HEK293 (cell line): Measurements from ENCODE around the gene PPM1L.

ENCODE experiments used
- CTCF ChIA-PET: fragments of 350-600 bp; formaldehyde crosslinking; extraction: SDS; loops from one replicate; lab custom pipeline; 2021; ENCODE audit warnings: antibody characterized with exemption; lab: Yijun Ruan, JAX
- POLR2A ChIA-PET: fragments of 300-600 bp; formaldehyde crosslinking; extraction: SDS; loops from one replicate; lab custom pipeline; 2020; ENCODE audit warnings: antibody characterized with exemption, inconsistent platforms; lab: Yijun Ruan, JAX
- H3K27ac ChIP-seq: fragments of 200-500 bp; sonication (Bioruptor generic); 2 replicates; pipeline ENCODE4 v1.5.1; 2014; ENCODE audit warnings: low read depth, low read length, control low read depth, inconsistent platforms; ENCODE audit errors: extremely low read depth
- H3K36me3 ChIP-seq, 2 experiments: fragments of 200-500 bp in 1 of 2; sonication (Bioruptor generic) in 1 of 2; 1 replicate in 1 of 2; 2 replicates in 1 of 2; pipeline ENCODE4 v1.5.1; 2014 to 2017; ENCODE audit warnings: inconsistent platforms in 2 of 2, low read length in 2 of 2; ENCODE audit not compliant: control insufficient read depth in 2 of 2, insufficient read depth in 1 of 2
- H3K4me1 ChIP-seq: fragments of 200-500 bp; sonication (Bioruptor generic); 2 replicates; pipeline ENCODE4 v1.5.1; 2014; ENCODE audit warnings: mild to moderate bottlenecking, low read length, inconsistent platforms; ENCODE audit not compliant: control insufficient read depth, insufficient read depth
- H3K4me3 ChIP-seq: 2 replicates; pipeline ENCODE4 v1.5.1; 2011; ENCODE audit warnings: low read depth, mild to moderate bottlenecking, control low read depth, low read length, moderate library complexity
- H3K9me3 ChIP-seq: fragments of 200-500 bp; sonication (Bioruptor generic); 2 replicates; pipeline ENCODE4 v1.5.1; 2014; ENCODE audit warnings: low read depth, low read length, inconsistent platforms; ENCODE audit not compliant: control insufficient read depth, insufficient read depth
- BCL11A ChIP-seq: fragments of 450-650 bp; formaldehyde crosslinking; IDR thresholded peaks from 2 replicates; pipeline ENCODE4 v1.5.1; 2016; ENCODE audit warnings: low read depth, missing biosample characterization, missing genetic modification characterization
- IKZF3 ChIP-seq: fragments of 450-650 bp; IDR thresholded peaks from 2 replicates; pipeline ENCODE4 v1.5.0; 2018; ENCODE audit warnings: missing biosample characterization, mild to moderate bottlenecking, missing genetic modification characterization, moderate library complexity
- KLF16 ChIP-seq: fragments of 450-650 bp; formaldehyde crosslinking; IDR thresholded peaks from 2 replicates; pipeline ENCODE4 v1.5.1; 2017; ENCODE audit warnings: missing biosample characterization, missing genetic modification characterization
- KLF7 ChIP-seq: fragments of 450-650 bp; formaldehyde crosslinking; IDR thresholded peaks from 2 replicates; pipeline ENCODE4 v1.5.1; 2016; ENCODE audit warnings: missing biosample characterization, missing genetic modification characterization, borderline replicate concordance
- SCRT2 ChIP-seq: fragments of 450-650 bp; formaldehyde crosslinking; IDR thresholded peaks from 2 replicates; pipeline ENCODE4 v1.5.1; 2016; ENCODE audit warnings: missing biosample characterization, missing genetic modification characterization
- SP2 ChIP-seq: fragments of 450-650 bp; formaldehyde crosslinking; IDR thresholded peaks from 2 replicates; pipeline ENCODE4 v1.5.1; 2016; ENCODE audit warnings: missing biosample characterization, missing genetic modification characterization
- ZBTB48 ChIP-seq: fragments of 450-650 bp; formaldehyde crosslinking; IDR thresholded peaks from 2 replicates; pipeline ENCODE4 v1.5.1; 2016; ENCODE audit warnings: missing biosample characterization, missing genetic modification characterization
- ZNF114 ChIP-seq: fragments of 450-650 bp; formaldehyde crosslinking; IDR thresholded peaks from 2 replicates; pipeline ENCODE4 v1.5.0; 2017; ENCODE audit warnings: missing biosample characterization, missing genetic modification characterization
- ZNF132 ChIP-seq: fragments of 450-650 bp; formaldehyde crosslinking; IDR thresholded peaks from 2 replicates; pipeline ENCODE4 v1.5.1; 2017; ENCODE audit warnings: missing biosample characterization, missing genetic modification characterization, borderline replicate concordance
- ZNF174 ChIP-seq: fragments of 450-650 bp; formaldehyde crosslinking; IDR thresholded peaks from 2 replicates; pipeline ENCODE4 v1.5.0; 2017; ENCODE audit warnings: missing biosample characterization, mild to moderate bottlenecking, missing genetic modification characterization
- ZNF292 ChIP-seq: fragments of 450-650 bp; formaldehyde crosslinking; IDR thresholded peaks from 2 replicates; pipeline ENCODE4 v1.5.1; 2016; ENCODE audit warnings: low read depth, missing biosample characterization, missing genetic modification characterization, borderline replicate concordance
- ZNF302 ChIP-seq: fragments of 450-650 bp; formaldehyde crosslinking; IDR thresholded peaks from 2 replicates; pipeline ENCODE4 v1.5.1; 2016; ENCODE audit warnings: missing biosample characterization, missing genetic modification characterization, low read depth
- ZNF335 ChIP-seq: fragments of 450-650 bp; formaldehyde crosslinking; conservative IDR thresholded peaks from 2 replicates; pipeline ENCODE4 v1.5.1; 2016; ENCODE audit warnings: missing biosample characterization, missing genetic modification characterization
- ZNF48 ChIP-seq: fragments of 450-650 bp; formaldehyde crosslinking; IDR thresholded peaks from 2 replicates; pipeline ENCODE4 v1.5.1; 2016; ENCODE audit warnings: missing biosample characterization, missing genetic modification characterization
- ZNF544 ChIP-seq: fragments of 450-650 bp; formaldehyde crosslinking; IDR thresholded peaks from 2 replicates; pipeline ENCODE4 v1.5.0; 2017; ENCODE audit warnings: missing biosample characterization, missing genetic modification characterization
- ZNF548 ChIP-seq: fragments of 450-650 bp; formaldehyde crosslinking; IDR thresholded peaks from 2 replicates; pipeline ENCODE4 v1.5.1; 2016; ENCODE audit warnings: missing biosample characterization, missing genetic modification characterization
- ZNF560 ChIP-seq: fragments of 450-650 bp; formaldehyde crosslinking; IDR thresholded peaks from 2 replicates; pipeline ENCODE4 v1.5.1; 2017; ENCODE audit warnings: missing biosample characterization, missing genetic modification characterization, borderline replicate concordance
- ZNF670 ChIP-seq: fragments of 450-650 bp; formaldehyde crosslinking; IDR thresholded peaks from 2 replicates; pipeline ENCODE4 v1.5.1; 2016; ENCODE audit warnings: missing biosample characterization, missing genetic modification characterization, low read depth
- ZNF701 ChIP-seq: fragments of 450-650 bp; formaldehyde crosslinking; IDR thresholded peaks from 2 replicates; pipeline ENCODE4 v1.5.1; 2016; ENCODE audit warnings: missing biosample characterization, missing genetic modification characterization
- ZNF791 ChIP-seq: fragments of 450-650 bp; formaldehyde crosslinking; IDR thresholded peaks from 2 replicates; pipeline ENCODE4 v1.5.1; 2016; ENCODE audit warnings: missing biosample characterization, missing genetic modification characterization
- TF ChIP-seq, protein P1 (sequence below): fragments of 450-650 bp; formaldehyde crosslinking; IDR thresholded peaks from 2 replicates; pipeline ENCODE4 v1.5.1; 2016; ENCODE audit warnings: missing biosample characterization, missing genetic modification characterization
- TF ChIP-seq, protein P2 (sequence below): fragments of 450-650 bp; formaldehyde crosslinking; IDR thresholded peaks from 2 replicates; pipeline ENCODE4 v1.5.1; 2017; ENCODE audit warnings: missing biosample characterization, mild to moderate bottlenecking, missing genetic modification characterization, moderate library complexity
- TF ChIP-seq, protein P3 (sequence below): fragments of 450-650 bp; formaldehyde crosslinking; IDR thresholded peaks from 2 replicates; pipeline ENCODE4 v1.5.1; 2017; ENCODE audit warnings: missing biosample characterization, missing genetic modification characterization
- TF ChIP-seq, protein P4 (sequence below): fragments of 450-650 bp; formaldehyde crosslinking; IDR thresholded peaks from 2 replicates; pipeline ENCODE4 v1.5.1; 2017; ENCODE audit warnings: missing biosample characterization, missing genetic modification characterization

The PPM1L gene

DNA sequence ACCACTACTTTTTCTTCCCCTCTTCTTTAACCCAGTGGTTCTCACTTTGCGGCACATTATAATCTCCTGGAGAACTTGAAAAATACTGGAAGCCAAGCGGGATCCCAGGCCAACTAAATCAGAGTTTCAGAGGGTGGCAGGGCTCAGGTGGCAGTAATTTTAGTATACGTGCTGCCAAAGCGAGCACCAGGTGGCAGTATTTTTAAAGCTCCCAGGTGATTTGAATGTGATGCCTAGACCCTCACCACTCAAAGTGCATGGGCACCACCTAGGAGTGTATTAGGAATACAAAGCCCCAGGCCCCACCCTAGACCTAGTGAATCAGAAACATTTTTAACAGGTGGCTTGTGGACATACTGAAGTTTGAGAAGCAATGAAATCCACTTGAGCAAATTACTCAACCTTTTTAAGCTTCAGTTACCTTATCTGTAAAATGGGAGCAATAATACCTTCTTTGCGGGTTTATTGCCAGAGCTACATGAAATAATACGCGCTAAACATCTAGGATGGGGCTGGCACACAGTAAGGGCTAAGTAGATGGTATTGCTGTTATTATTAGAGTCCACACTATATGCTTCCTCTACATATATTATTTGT, 340.8 kb downstream of the PPM1L start:
- H3K36me3 ChIP-seq: no peaks in the 10 kb centered on the region
- no peaks in the 10 kb centered on the region for H3K4me1 ChIP-seq
- ChIA-PET CTCF (interaction anchor here (0.8 to 1.0 kb wide), 2 partner anchors 59 to 495 kb away, joined by 3 read pairs; no protein-coding TSS in a partner anchor), POLR2A (no interaction called here)
- no peak overlapping the region for H3K27ac ChIP-seq
- TF ChIP-seq, protein P1, sequence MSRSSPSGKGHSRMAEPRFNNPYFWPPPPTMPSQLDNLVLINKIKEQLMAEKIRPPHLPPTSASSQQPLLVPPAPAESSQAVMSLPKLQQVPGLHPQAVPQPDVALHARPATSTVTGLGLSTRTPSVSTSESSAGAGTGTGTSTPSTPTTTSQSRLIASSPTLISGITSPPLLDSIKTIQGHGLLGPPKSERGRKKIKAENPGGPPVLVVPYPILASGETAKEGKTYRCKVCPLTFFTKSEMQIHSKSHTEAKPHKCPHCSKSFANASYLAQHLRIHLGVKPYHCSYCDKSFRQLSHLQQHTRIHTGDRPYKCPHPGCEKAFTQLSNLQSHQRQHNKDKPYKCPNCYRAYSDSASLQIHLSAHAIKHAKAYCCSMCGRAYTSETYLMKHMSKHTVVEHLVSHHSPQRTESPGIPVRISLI: no peak
- TF ChIP-seq ZNF548 (tag by site-specific recombination): no peak
- no peak overlapping the region for H3K4me3 ChIP-seq
- no peaks in the 10 kb centered on the region for H3K9me3 ChIP-seq

DNA sequence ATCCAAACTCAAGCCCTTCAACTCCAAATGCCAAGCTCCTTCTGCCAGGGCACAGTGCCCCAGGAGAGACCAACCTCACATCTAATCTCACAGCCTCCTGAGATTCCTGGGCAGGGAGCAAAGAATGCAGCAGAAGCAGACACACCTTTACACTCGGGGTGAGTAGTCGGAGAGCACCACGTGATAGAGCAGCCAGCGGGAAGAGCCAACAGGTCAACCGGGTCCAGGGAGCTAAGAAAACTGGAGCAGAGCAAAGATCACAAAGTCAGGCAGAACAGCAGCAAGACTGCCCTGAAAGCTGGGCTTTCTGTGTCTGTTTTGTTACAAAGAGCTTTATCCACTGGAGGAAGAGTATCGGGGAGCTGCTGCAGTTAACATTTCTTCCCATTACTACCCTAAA, 345.0 kb downstream of the PPM1L start:
- Histone ChIP-seq H3K9me3 (no peaks in the 10 kb centered on the region), H3K4me1 (no peaks in the 10 kb centered on the region), H3K4me3 (no peak overlapping the region), H3K27ac (no peak overlapping the region), H3K36me3 (no peaks in the 10 kb centered on the region)
- ChIA-PET CTCF (interaction anchor here (0.5 to 1.5 kb wide), 3 partner anchors 10 to 762 kb away, joined by 3 to 8 read pairs (median 3); no protein-coding TSS in a partner anchor), POLR2A (no interaction called here)
- TF ChIP-seq ZNF701 (no peak), ZNF114 (no peak), KLF16 (tag by site-specific recombination) (no peak), BCL11A (no peak), ZNF132 (tag by site-specific recombination) (no peak), ZNF174 (tag by site-specific recombination) (no peak), SP2 (tag by site-specific recombination) (no peak), ZNF791 (tag by site-specific recombination) (no peak), ZNF544 (tag by site-specific recombination) (no peak), ZNF670 (no peak), ZNF560 (tag by site-specific recombination) (no peak), ZNF48 (tag by site-specific recombination) (no peak), ZBTB48 (tag by site-specific recombination) (no peak)
- TF ChIP-seq, protein P2, sequence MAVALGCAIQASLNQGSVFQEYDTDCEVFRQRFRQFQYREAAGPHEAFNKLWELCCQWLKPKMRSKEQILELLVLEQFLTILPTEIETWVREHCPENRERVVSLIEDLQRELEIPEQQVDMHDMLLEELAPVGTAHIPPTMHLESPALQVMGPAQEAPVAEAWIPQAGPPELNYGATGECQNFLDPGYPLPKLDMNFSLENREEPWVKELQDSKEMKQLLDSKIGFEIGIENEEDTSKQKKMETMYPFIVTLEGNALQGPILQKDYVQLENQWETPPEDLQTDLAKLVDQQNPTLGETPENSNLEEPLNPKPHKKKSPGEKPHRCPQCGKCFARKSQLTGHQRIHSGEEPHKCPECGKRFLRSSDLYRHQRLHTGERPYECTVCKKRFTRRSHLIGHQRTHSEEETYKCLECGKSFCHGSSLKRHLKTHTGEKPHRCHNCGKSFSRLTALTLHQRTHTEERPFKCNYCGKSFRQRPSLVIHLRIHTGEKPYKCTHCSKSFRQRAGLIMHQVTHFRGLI (tag by site-specific recombination): no peak
- TF ChIP-seq, protein P3, sequence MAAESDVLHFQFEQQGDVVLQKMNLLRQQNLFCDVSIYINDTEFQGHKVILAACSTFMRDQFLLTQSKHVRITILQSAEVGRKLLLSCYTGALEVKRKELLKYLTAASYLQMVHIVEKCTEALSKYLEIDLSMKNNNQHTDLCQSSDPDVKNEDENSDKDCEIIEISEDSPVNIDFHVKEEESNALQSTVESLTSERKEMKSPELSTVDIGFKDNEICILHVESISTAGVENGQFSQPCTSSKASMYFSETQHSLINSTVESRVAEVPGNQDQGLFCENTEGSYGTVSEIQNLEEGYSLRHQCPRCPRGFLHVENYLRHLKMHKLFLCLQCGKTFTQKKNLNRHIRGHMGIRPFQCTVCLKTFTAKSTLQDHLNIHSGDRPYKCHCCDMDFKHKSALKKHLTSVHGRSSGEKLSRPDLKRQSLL: no peak
- TF ChIP-seq, all 188 proteins: peak for 0

DNA sequence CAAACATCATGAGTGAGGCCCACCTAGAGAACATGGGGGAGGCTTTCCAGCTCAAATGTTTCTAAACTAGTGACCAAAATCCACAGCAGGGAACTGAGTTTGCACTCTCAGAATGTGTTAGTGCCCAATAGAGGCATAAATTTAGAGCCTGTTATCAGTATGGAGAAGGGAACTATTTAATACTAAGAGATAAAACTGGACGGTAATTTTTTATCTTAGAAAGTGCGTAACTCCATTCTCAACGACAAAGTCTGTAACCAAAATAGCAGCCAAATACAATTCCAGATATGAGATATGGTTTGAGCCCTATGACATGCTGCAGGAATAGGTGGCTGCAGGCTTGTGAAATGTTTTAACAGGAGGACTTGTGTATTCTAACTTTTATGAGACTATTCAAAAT, 345.6 kb downstream of the PPM1L start:
- Histone ChIP-seq H3K4me3 (no peak overlapping the region), H3K9me3 (no peaks in the 10 kb centered on the region), H3K36me3 (no peaks in the 10 kb centered on the region), H3K4me1 (no peaks in the 10 kb centered on the region), H3K27ac (no peak overlapping the region)
- ChIA-PET POLR2A (no interaction called here), CTCF (interaction anchor here (0.6 kb wide), 1 partner anchor 228 kb away, joined by 3 read pairs; no protein-coding TSS in a partner anchor)
- TF ChIP-seq ZNF302 (tag by site-specific recombination) (no peak), ZNF292 (tag by site-specific recombination) (no peak), IKZF3 (no peak), SCRT2 (tag by site-specific recombination) (no peak), ZNF335 (tag by site-specific recombination) (no peak), KLF7 (tag by site-specific recombination) (no peak), SP2 (tag by site-specific recombination) (no peak)
- TF ChIP-seq, protein P4, sequence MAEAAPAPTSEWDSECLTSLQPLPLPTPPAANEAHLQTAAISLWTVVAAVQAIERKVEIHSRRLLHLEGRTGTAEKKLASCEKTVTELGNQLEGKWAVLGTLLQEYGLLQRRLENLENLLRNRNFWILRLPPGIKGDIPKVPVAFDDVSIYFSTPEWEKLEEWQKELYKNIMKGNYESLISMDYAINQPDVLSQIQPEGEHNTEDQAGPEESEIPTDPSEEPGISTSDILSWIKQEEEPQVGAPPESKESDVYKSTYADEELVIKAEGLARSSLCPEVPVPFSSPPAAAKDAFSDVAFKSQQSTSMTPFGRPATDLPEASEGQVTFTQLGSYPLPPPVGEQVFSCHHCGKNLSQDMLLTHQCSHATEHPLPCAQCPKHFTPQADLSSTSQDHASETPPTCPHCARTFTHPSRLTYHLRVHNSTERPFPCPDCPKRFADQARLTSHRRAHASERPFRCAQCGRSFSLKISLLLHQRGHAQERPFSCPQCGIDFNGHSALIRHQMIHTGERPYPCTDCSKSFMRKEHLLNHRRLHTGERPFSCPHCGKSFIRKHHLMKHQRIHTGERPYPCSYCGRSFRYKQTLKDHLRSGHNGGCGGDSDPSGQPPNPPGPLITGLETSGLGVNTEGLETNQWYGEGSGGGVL (tag by site-specific recombination): no peak
- TF ChIP-seq, protein P1: no peak
- TF ChIP-seq, protein P2 (tag by site-specific recombination): no peak
